ENCODE measurements around the gene SSR1. TPM values are rescaled to one million over a fixed set of nuclear protein-coding genes. Genes with fewer than 3 reads are reported as not detected.

SSR1 gene
- total and polyA plus RNA-seq, 2 of the 13 experiments (the other 11 are each of a cell fraction or from before 2014, with no cell fraction given): 203 to 243 TPM

- peak; percentile 90; the same call in 1 of the 2 replicates for TF ChIP-seq ZNF749 (CRISPR knock-in tag; IDR thresholded peaks at IDR 0.05; ENCODE audit: borderline replicate concordance)
- peak; percentile 90 for TF ChIP-seq KDM5B (CRISPR knock-in tag; IDR thresholded peaks at IDR 0.05; ENCODE audit: borderline replicate concordance)
- TF ChIP-seq RARA (CRISPR knock-in tag; IDR thresholded peaks at IDR 0.05): peak; percentile 56; the same call in 1 of the 2 replicates
- no peak for TF ChIP-seq ZNF576 (CRISPR knock-in tag; IDR thresholded peaks at IDR 0.05)
- TF ChIP-seq MIER2 (CRISPR knock-in tag; IDR thresholded peaks at IDR 0.05): peak; percentile 58; the same call in 1 of the 2 replicates
- no peak for TF ChIP-seq U2AF2 (IDR thresholded peaks at IDR 0.05; ENCODE audit: low read depth, low read length)
- TF ChIP-seq CHD4 (IDR thresholded peaks at IDR 0.05; ENCODE audit: borderline replicate concordance, low read length): no peak
- TF ChIP-seq MIER3 (CRISPR knock-in tag; IDR thresholded peaks at IDR 0.05; ENCODE audit: borderline replicate concordance): peak; percentile 88; the same call in 1 of the 2 replicates
- TF ChIP-seq MAFG (CRISPR knock-in tag; IDR thresholded peaks at IDR 0.05): no peak
- peak; percentile 7 for TF ChIP-seq JARID2 (CRISPR knock-in tag; IDR thresholded peaks at IDR 0.05; ENCODE audit: insufficient replicate concordance)
- TF ChIP-seq ZNF3 (CRISPR knock-in tag; IDR thresholded peaks at IDR 0.05): no peak
- no peak for TF ChIP-seq FOXO4 (CRISPR knock-in tag; conservative IDR thresholded peaks at IDR 0.05)
- TF ChIP-seq ZNF331 (CRISPR knock-in tag; IDR thresholded peaks at IDR 0.05): peak; percentile 87
- TF ChIP-seq ZBTB21 (CRISPR knock-in tag; IDR thresholded peaks at IDR 0.05): no peak
- TF ChIP-seq HNF4G (IDR thresholded peaks at IDR 0.05; ENCODE audit: borderline replicate concordance, low read depth, low read length): peak; percentile 5; the same call in 1 of the 2 replicates
- TF ChIP-seq HNF4G (CRISPR knock-in tag; IDR thresholded peaks at IDR 0.05; ENCODE audit: borderline replicate concordance, low read depth): no peak; the same call in 1 of the 2 replicates
- peak; percentile 52 for TF ChIP-seq GABPA (IDR thresholded peaks at IDR 0.05; ENCODE audit: low read depth, low read length)
- peak; percentile 83 for TF ChIP-seq GABPA (CRISPR knock-in tag; IDR thresholded peaks at IDR 0.05; ENCODE audit: low read depth)
- no peak for TF ChIP-seq ZMYM2 (CRISPR knock-in tag; IDR thresholded peaks at IDR 0.05)
- peak; percentile 7; the same call in 1 of the 2 replicates for TF ChIP-seq ZNF556 (CRISPR knock-in tag; IDR thresholded peaks at IDR 0.05; ENCODE audit: borderline replicate concordance)
Observed at GRCh38 chr6:7312616-7313504, at the start of gene SSR1 (continued).
